HL-60 (cell line): ENCODE measurements around the gene SLIT2.

Experiments
- DNase-seq, 2 experiments: peaks; one replicate each; pipeline ENCODE4 v3.0.0-alpha.2; 2010 to 2020; ENCODE audit warnings: low read depth in 1 of 2, low spot score in 1 of 2
- H3K27ac ChIP-seq: fragments of 250-450 bp; sonication (Bioruptor Pico); replicated peaks from 2 replicates; pipeline ENCODE4 v1.5.1; 2020; ENCODE audit warnings: mild to moderate bottlenecking, moderate library complexity
- H3K27me3 ChIP-seq: fragments of 250-450 bp; sonication (Bioruptor Pico); 2 replicates; pipeline ENCODE4 v1.5.1; 2021; ENCODE audit warnings: mild to moderate bottlenecking, moderate library complexity; ENCODE audit not compliant: insufficient read depth, poor library complexity, severe bottlenecking
- H3K4me3 ChIP-seq: replicated peaks from 2 replicates; pipeline ENCODE4 v1.5.1; 2011; ENCODE audit warnings: mild to moderate bottlenecking, control low read depth, low read length; ENCODE audit not compliant: insufficient read depth
- CTCF ChIP-seq: IDR thresholded peaks from one replicate; pipeline ENCODE4 v1.5.1; 2011; ENCODE audit warnings: low read length, control low read depth, inconsistent platforms; ENCODE audit not compliant: insufficient read depth
- GABPA ChIP-seq: IDR thresholded peaks from 2 replicates; pipeline ENCODE4 v1.6.1; 2012; ENCODE audit warnings: low read depth
- POLR2AphosphoS5 ChIP-seq: IDR thresholded peaks from 2 replicates; pipeline ENCODE4 v1.6.1; 2012; ENCODE audit warnings: low read depth
- REST ChIP-seq: IDR thresholded peaks from 2 replicates; pipeline ENCODE4 v1.6.1; 2012; ENCODE audit warnings: low read depth; ENCODE audit not compliant: insufficient replicate concordance
- SPI1 ChIP-seq: IDR thresholded peaks from 2 replicates; pipeline ENCODE4 v1.6.1; 2012; ENCODE audit warnings: low read depth, mild to moderate bottlenecking, borderline replicate concordance

The SLIT2 gene

GRCh38 chr4:20259707-20260106 lies 8.0 kb downstream of the SLIT2 start:
- H3K4me3 ChIP-seq, result no peak overlapping the region
- no peak for DNase-seq
- peaks cover 13% of the 10 kb centered on the region for H3K27me3 ChIP-seq
- TF ChIP-seq POLR2AphosphoS5 (no peak), CTCF (no peak), SPI1 (no peak), REST (no peak), GABPA (no peak)
- no peak overlapping the region for H3K27ac ChIP-seq

GRCh38 chr4:20260821-20261220 lies 9.1 kb downstream of the SLIT2 start:
- H3K27ac ChIP-seq, result no peak overlapping the region
- no peak for DNase-seq
- H3K4me3 ChIP-seq, result no peak overlapping the region
- no peak for TF ChIP-seq SPI1
- TF ChIP-seq CTCF, result no peak
- no peak for TF ChIP-seq GABPA
- no peak for TF ChIP-seq REST
- TF ChIP-seq POLR2AphosphoS5, result no peak
- H3K27me3 ChIP-seq, result peaks cover 6% of the 10 kb centered on the region

GRCh38 chr4:20262221-20262620 lies 10.5 kb downstream of the SLIT2 start:
- DNase-seq, result no peak
- no peak overlapping the region for H3K27ac ChIP-seq
- TF ChIP-seq SPI1, result no peak
- TF ChIP-seq GABPA, result no peak
- no peak for TF ChIP-seq CTCF
- H3K4me3 ChIP-seq, result no peak overlapping the region
- H3K27me3 ChIP-seq, result peaks cover 4% of the 10 kb centered on the region

GRCh38 chr4:20264688-20265087 lies 13.0 kb downstream of the SLIT2 start:
- no peak overlapping the region for H3K4me3 ChIP-seq
- TF ChIP-seq SPI1, result no peak
- TF ChIP-seq POLR2AphosphoS5, result no peak
- peaks cover 2% of the 10 kb centered on the region for H3K27me3 ChIP-seq
- no peak overlapping the region for H3K27ac ChIP-seq
- DNase-seq, result no peak

- Histone ChIP-seq H3K27ac (no peak overlapping the region), H3K27me3 (peaks cover 2% of the 10 kb centered on the region), H3K4me3 (no peak overlapping the region)
- TF ChIP-seq POLR2AphosphoS5 (no peak), CTCF (no peak), REST (no peak), SPI1 (no peak), GABPA (no peak)
- DNase-seq, result no peak
Observed at GRCh38 chr4:20265726-20266125, 14.0 kb downstream of the SLIT2 start.
